ENCODE data around the gene AATK.

Gene AATK

GRCh38 chr17:81118308-81119221 is 47.5 kb downstream of the AATK start:
- H3K36me3 Mint-ChIP-seq (ENCODE audit: low read depth) = no peaks in the 10 kb centered on the region
- no peaks in the 10 kb centered on the region for H3K4me1 Mint-ChIP-seq
- no peaks in the 10 kb centered on the region for H3K9me3 Mint-ChIP-seq
- no peaks in the 10 kb centered on the region for H3K27me3 Mint-ChIP-seq
- peak overlapping the region; percentile 36 for H3K4me3 Mint-ChIP-seq
- DNase-seq = no peak
- no peak for ATAC-seq
- no peak overlapping the region for H3K27ac Mint-ChIP-seq

- DNase-seq = no peak
- Mint-ChIP-seq H3K27ac (no peak overlapping the region), H3K27me3 (no peaks in the 10 kb centered on the region), H3K36me3 (ENCODE audit: low read depth) (no peaks in the 10 kb centered on the region), H3K4me3 (no peak overlapping the region), H3K9me3 (no peaks in the 10 kb centered on the region), H3K4me1 (no peaks in the 10 kb centered on the region)
- ATAC-seq = no peak
Observed at GRCh38 chr17:81117672-81118198, 48.3 kb downstream of the AATK start.

- no peaks in the 10 kb centered on the region for H3K4me1 Mint-ChIP-seq
- H3K9me3 Mint-ChIP-seq = no peaks in the 10 kb centered on the region
- H3K36me3 Mint-ChIP-seq (ENCODE audit: low read depth) = no peaks in the 10 kb centered on the region
- H3K27ac Mint-ChIP-seq = no peak overlapping the region
- H3K4me3 Mint-ChIP-seq = no peak overlapping the region
- H3K27me3 Mint-ChIP-seq = no peaks in the 10 kb centered on the region
- DNase-seq (no peak), ATAC-seq (no peak)
Observed at GRCh38 chr17:81116704-81117103, 49.3 kb downstream of the AATK start.

GRCh38 chr17:81115749-81116464 is 50.1 kb downstream of the AATK start:
- Mint-ChIP-seq H3K27me3 (no peaks in the 10 kb centered on the region), H3K27ac (no peak overlapping the region), H3K4me1 (no peaks in the 10 kb centered on the region), H3K4me3 (no peak overlapping the region), H3K36me3 (ENCODE audit: low read depth) (no peaks in the 10 kb centered on the region), H3K9me3 (no peaks in the 10 kb centered on the region)
- DNase-seq = no peak
- no peak for ATAC-seq

- Mint-ChIP-seq H3K4me3 (no peak overlapping the region), H3K9me3 (no peaks in the 10 kb centered on the region), H3K4me1 (no peaks in the 10 kb centered on the region), H3K36me3 (ENCODE audit: low read depth) (no peaks in the 10 kb centered on the region), H3K27ac (no peak overlapping the region), H3K27me3 (no peaks in the 10 kb centered on the region)
- DNase-seq (no peak), ATAC-seq (no peak)
Observed at GRCh38 chr17:81115219-81115618, 50.8 kb downstream of the AATK start.

- Mint-ChIP-seq H3K4me3 (no peak overlapping the region), H3K36me3 (ENCODE audit: low read depth) (no peaks in the 10 kb centered on the region), H3K4me1 (peaks cover 2% of the 10 kb centered on the region), H3K9me3 (no peaks in the 10 kb centered on the region), H3K27me3 (no peaks in the 10 kb centered on the region), H3K27ac (no peak overlapping the region)
- ATAC-seq = no peak
- DNase-seq = no peak
Observed at GRCh38 chr17:81114351-81115093, 51.5 kb downstream of the AATK start.

GRCh38 chr17:81113158-81113724 is 52.8 kb downstream of the AATK start:
- no peak for ATAC-seq
- H3K4me3 Mint-ChIP-seq = no peak overlapping the region
- DNase-seq = no peak
- H3K9me3 Mint-ChIP-seq = no peaks in the 10 kb centered on the region
- H3K4me1 Mint-ChIP-seq = peaks cover 2% of the 10 kb centered on the region
- H3K36me3 Mint-ChIP-seq (ENCODE audit: low read depth) = no peaks in the 10 kb centered on the region
- no peak overlapping the region for H3K27ac Mint-ChIP-seq
- H3K27me3 Mint-ChIP-seq = no peaks in the 10 kb centered on the region

- Mint-ChIP-seq H3K4me1 (peaks cover 2% of the 10 kb centered on the region), H3K27me3 (no peaks in the 10 kb centered on the region), H3K9me3 (no peaks in the 10 kb centered on the region), H3K36me3 (ENCODE audit: low read depth) (no peaks in the 10 kb centered on the region), H3K27ac (no peak overlapping the region), H3K4me3 (no peak overlapping the region)
- no peak for ATAC-seq
- DNase-seq = no peak
Observed at GRCh38 chr17:81112450-81112849, 53.6 kb downstream of the AATK start.

GRCh38 chr17:81111066-81111465 is 55.0 kb downstream of the AATK start:
- DNase-seq = no peak
- Mint-ChIP-seq H3K27ac (no peak overlapping the region), H3K27me3 (no peaks in the 10 kb centered on the region), H3K4me1 (peaks cover 2% of the 10 kb centered on the region), H3K4me3 (no peak overlapping the region), H3K9me3 (no peaks in the 10 kb centered on the region), H3K36me3 (ENCODE audit: low read depth) (no peaks in the 10 kb centered on the region)
- ATAC-seq = no peak

- ATAC-seq (no peak), DNase-seq (no peak)
- Mint-ChIP-seq H3K4me3 (no peak overlapping the region), H3K27me3 (no peaks in the 10 kb centered on the region), H3K4me1 (peaks cover 2% of the 10 kb centered on the region), H3K9me3 (no peaks in the 10 kb centered on the region), H3K27ac (no peak overlapping the region), H3K36me3 (ENCODE audit: low read depth) (no peaks in the 10 kb centered on the region)
Observed at GRCh38 chr17:81110488-81111040, 55.5 kb downstream of the AATK start.

GRCh38 chr17:81109957-81110356 is 56.1 kb downstream of the AATK start:
- H3K4me3 Mint-ChIP-seq = no peak overlapping the region

GRCh38 chr17:81108220-81108619 is 57.8 kb downstream of the AATK start:
- no peak for ATAC-seq
- no peaks in the 10 kb centered on the region for H3K9me3 Mint-ChIP-seq
- DNase-seq = no peak
- peaks cover 2% of the 10 kb centered on the region for H3K4me1 Mint-ChIP-seq
- no peak overlapping the region for H3K4me3 Mint-ChIP-seq
- H3K27me3 Mint-ChIP-seq = no peaks in the 10 kb centered on the region
- no peaks in the 10 kb centered on the region for H3K36me3 Mint-ChIP-seq (ENCODE audit: low read depth)
- H3K27ac Mint-ChIP-seq = no peak overlapping the region

More at GRCh38 chr17:81109957-81110356, 56.1 kb downstream of the AATK start:
- no peaks in the 10 kb centered on the region for H3K9me3 Mint-ChIP-seq
- no peak for DNase-seq
- H3K27ac Mint-ChIP-seq = no peak overlapping the region
- ATAC-seq = no peak
- H3K36me3 Mint-ChIP-seq (ENCODE audit: low read depth) = no peaks in the 10 kb centered on the region
- H3K27me3 Mint-ChIP-seq = no peaks in the 10 kb centered on the region
- peaks cover 2% of the 10 kb centered on the region for H3K4me1 Mint-ChIP-seq

- H3K27me3 Mint-ChIP-seq = no peaks in the 10 kb centered on the region
- DNase-seq (no peak), ATAC-seq (no peak)
- no peaks in the 10 kb centered on the region for H3K9me3 Mint-ChIP-seq
- H3K36me3 Mint-ChIP-seq (ENCODE audit: low read depth) = no peaks in the 10 kb centered on the region
- H3K27ac Mint-ChIP-seq = no peak overlapping the region
- H3K4me3 Mint-ChIP-seq = no peak overlapping the region
- H3K4me1 Mint-ChIP-seq = peaks cover 2% of the 10 kb centered on the region
Observed at GRCh38 chr17:81106716-81107115, 59.3 kb downstream of the AATK start.

- no peak overlapping the region for H3K27ac Mint-ChIP-seq
- H3K4me3 Mint-ChIP-seq = no peak overlapping the region
Observed at GRCh38 chr17:81103379-81103778, 62.6 kb downstream of the AATK start.

More at GRCh38 chr17:81103379-81103778, 62.6 kb downstream of the AATK start:
- H3K4me1 Mint-ChIP-seq = peaks cover 1% of the 10 kb centered on the region
- no peaks in the 10 kb centered on the region for H3K9me3 Mint-ChIP-seq
- ATAC-seq = no peak
- DNase-seq = no peak
- no peaks in the 10 kb centered on the region for H3K36me3 Mint-ChIP-seq (ENCODE audit: low read depth)
- H3K27me3 Mint-ChIP-seq = no peaks in the 10 kb centered on the region
